Epithelial cell of umbilical artery (primary cell): Measurements from ENCODE around the gene KRR1. TPM values are rescaled to one million over a fixed set of nuclear protein-coding genes. Genes with fewer than 3 reads are reported as not detected.

Experiments
- total RNA-seq: library from RNA; depleted of rRNA; stranded (reverse); fragments of >200 nt; gene quantifications from 2 replicates; pipeline ENCODE4 v1.2.3, GENCODE V29; 2014

The KRR1 gene
- 42.6 and 58.2 TPM in 2 replicates for total RNA-seq

GRCh38 chr12:75511116-75512048 is at the start of gene KRR1:
Gene KRR1, minus strand, starts transcription at chr12:75511609. Its CDS starts 12 bp downstream, at chr12:75511597.

GRCh38 chr12:75480469-75480949 is 30.9 kb downstream of the KRR1 start, which contains the start of gene GLIPR1:
Gene GLIPR1, plus strand, starts transcription at chr12:75480755. Its CDS starts 126 bp downstream, at chr12:75480881.

Other genes with a start within 250 kb of the KRR1 start
- 2.3 TPM in 2 replicates for gene CAPS2, start 181.3 kb downstream of the KRR1 start, total RNA-seq
- not detected in 2 replicates for gene GLIPR1L1, start 176.9 kb downstream of the KRR1 start, total RNA-seq
- 0.32 TPM in 1 of 2 replicates, not detected in the other for gene GLIPR1L2, start 120.5 kb downstream of the KRR1 start, total RNA-seq
- 20.8 and 36.9 TPM in 2 replicates for gene GLIPR1, start 30.9 kb downstream of the KRR1 start, total RNA-seq